ENCODE data around the gene CERK. TPM values are rescaled to one million over a fixed set of nuclear protein-coding genes. Genes with fewer than 3 reads are reported as not detected.

Gene CERK
- total and polyA plus RNA-seq, 2 of the 13 experiments (the other 11 are each of a cell fraction or from before 2014, with no cell fraction given): 40.3 to 41.9 TPM

DNA sequence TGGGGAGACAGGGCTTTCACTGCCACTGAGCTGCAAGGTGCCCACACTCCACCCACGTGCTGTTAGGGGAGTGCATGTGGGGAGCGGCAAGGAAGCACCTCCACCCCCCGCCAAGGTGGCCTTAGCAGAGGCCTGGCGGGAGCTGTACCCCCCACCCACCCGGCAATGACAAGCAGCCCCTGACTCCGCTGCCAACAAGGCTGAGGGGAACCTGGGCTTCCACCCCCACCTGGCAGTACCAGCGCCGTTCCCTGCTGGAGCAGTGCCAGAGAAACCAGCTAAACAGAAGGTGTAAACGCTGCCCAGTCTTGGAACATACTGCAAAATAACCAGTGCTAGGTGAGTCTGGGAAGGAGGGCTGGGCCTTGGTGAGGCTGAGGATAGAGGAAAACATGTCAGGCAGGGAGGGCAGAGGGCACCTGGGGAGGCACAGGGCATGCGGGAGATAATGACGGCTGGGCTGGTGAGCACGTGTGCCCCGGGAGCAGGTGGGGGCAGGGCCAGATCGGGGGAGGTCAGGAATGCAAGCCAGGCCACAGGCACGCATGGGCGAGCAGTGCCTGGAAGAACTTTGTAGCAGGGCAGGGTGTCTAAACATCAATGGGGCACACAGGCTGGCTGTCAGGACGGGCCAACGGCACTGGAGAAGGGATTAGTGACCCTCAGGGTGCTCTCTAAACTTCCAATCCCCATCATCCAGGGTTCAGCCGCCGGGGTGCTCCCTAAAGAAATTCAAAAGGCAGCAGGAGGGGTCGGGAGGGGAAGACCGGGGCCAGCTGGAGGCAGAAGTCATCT, 6.6 kb downstream of the CERK start (continued):
- TF ChIP-seq, protein P1, sequence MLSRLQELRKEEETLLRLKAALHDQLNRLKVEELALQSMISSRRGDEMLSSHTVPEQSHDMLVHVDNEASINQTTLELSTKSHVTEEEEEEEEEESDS (CRISPR knock-in tag; IDR thresholded peaks at IDR 0.05; ENCODE audit: borderline replicate concordance): no peak
- TF ChIP-seq ZNF619 (CRISPR knock-in tag; IDR thresholded peaks at IDR 0.05): peak; percentile 81; the same call in 1 of the 2 replicates
- TF ChIP-seq ZNF263 (CRISPR knock-in tag; IDR thresholded peaks at IDR 0.05): peak; percentile 98
- no peak for TF ChIP-seq NONO (IDR thresholded peaks at IDR 0.05)
- peak; percentile 91 for TF ChIP-seq NONO (CRISPR knock-in tag; conservative IDR thresholded peaks at IDR 0.05)
- TF ChIP-seq SMAD3 (CRISPR knock-in tag; IDR thresholded peaks at IDR 0.05): peak; percentile 54; the same call in 1 of the 2 replicates
- TF ChIP-seq, protein P2, sequence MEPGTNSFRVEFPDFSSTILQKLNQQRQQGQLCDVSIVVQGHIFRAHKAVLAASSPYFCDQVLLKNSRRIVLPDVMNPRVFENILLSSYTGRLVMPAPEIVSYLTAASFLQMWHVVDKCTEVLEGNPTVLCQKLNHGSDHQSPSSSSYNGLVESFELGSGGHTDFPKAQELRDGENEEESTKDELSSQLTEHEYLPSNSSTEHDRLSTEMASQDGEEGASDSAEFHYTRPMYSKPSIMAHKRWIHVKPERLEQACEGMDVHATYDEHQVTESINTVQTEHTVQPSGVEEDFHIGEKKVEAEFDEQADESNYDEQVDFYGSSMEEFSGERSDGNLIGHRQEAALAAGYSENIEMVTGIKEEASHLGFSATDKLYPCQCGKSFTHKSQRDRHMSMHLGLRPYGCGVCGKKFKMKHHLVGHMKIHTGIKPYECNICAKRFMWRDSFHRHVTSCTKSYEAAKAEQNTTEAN (CRISPR knock-in tag; conservative IDR thresholded peaks at IDR 0.05): no peak
- peak; percentile 84; the same call in 1 of the 2 replicates for TF ChIP-seq PRMT3 (CRISPR knock-in tag; IDR thresholded peaks at IDR 0.05; ENCODE audit: borderline replicate concordance, low read depth)
- TF ChIP-seq ZNF746 (CRISPR knock-in tag; IDR thresholded peaks at IDR 0.05): peak; percentile 97
- peak; percentile 91; the same call in 1 of the 2 replicates for TF ChIP-seq SPEN (CRISPR knock-in tag; IDR thresholded peaks at IDR 0.05; ENCODE audit: low read depth)
- no peak for TF ChIP-seq RBM39 (IDR thresholded peaks at IDR 0.05; ENCODE audit: low read depth, low read length, poor library complexity, severe bottlenecking)
- TF ChIP-seq ZNF556 (CRISPR knock-in tag; IDR thresholded peaks at IDR 0.05; ENCODE audit: borderline replicate concordance): peak; percentile 83
- TF ChIP-seq, protein P3, sequence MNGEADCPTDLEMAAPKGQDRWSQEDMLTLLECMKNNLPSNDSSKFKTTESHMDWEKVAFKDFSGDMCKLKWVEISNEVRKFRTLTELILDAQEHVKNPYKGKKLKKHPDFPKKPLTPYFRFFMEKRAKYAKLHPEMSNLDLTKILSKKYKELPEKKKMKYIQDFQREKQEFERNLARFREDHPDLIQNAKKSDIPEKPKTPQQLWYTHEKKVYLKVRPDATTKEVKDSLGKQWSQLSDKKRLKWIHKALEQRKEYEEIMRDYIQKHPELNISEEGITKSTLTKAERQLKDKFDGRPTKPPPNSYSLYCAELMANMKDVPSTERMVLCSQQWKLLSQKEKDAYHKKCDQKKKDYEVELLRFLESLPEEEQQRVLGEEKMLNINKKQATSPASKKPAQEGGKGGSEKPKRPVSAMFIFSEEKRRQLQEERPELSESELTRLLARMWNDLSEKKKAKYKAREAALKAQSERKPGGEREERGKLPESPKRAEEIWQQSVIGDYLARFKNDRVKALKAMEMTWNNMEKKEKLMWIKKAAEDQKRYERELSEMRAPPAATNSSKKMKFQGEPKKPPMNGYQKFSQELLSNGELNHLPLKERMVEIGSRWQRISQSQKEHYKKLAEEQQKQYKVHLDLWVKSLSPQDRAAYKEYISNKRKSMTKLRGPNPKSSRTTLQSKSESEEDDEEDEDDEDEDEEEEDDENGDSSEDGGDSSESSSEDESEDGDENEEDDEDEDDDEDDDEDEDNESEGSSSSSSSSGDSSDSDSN (CRISPR knock-in tag; IDR thresholded peaks at IDR 0.05): peak; percentile 85
- TF ChIP-seq, protein P4, sequence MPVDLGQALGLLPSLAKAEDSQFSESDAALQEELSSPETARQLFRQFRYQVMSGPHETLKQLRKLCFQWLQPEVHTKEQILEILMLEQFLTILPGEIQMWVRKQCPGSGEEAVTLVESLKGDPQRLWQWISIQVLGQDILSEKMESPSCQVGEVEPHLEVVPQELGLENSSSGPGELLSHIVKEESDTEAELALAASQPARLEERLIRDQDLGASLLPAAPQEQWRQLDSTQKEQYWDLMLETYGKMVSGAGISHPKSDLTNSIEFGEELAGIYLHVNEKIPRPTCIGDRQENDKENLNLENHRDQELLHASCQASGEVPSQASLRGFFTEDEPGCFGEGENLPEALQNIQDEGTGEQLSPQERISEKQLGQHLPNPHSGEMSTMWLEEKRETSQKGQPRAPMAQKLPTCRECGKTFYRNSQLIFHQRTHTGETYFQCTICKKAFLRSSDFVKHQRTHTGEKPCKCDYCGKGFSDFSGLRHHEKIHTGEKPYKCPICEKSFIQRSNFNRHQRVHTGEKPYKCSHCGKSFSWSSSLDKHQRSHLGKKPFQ (CRISPR knock-in tag; IDR thresholded peaks at IDR 0.05; ENCODE audit: insufficient replicate concordance): peak; percentile 74
- TF ChIP-seq, protein P5, sequence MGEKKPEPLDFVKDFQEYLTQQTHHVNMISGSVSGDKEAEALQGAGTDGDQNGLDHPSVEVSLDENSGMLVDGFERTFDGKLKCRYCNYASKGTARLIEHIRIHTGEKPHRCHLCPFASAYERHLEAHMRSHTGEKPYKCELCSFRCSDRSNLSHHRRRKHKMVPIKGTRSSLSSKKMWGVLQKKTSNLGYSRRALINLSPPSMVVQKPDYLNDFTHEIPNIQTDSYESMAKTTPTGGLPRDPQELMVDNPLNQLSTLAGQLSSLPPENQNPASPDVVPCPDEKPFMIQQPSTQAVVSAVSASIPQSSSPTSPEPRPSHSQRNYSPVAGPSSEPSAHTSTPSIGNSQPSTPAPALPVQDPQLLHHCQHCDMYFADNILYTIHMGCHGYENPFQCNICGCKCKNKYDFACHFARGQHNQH (CRISPR knock-in tag; IDR thresholded peaks at IDR 0.05): peak; percentile 67
- peak; percentile 90; the same call in 1 of the 2 replicates for TF ChIP-seq MIER3 (CRISPR knock-in tag; IDR thresholded peaks at IDR 0.05; ENCODE audit: borderline replicate concordance)
- TF ChIP-seq ZNF234 (CRISPR knock-in tag; conservative IDR thresholded peaks at IDR 0.05): 0 out of 2 replicates have a peak, but pooled peaks have one; percentile 15
- TF ChIP-seq ZNF792 (CRISPR knock-in tag; IDR thresholded peaks at IDR 0.05): peak; percentile 69; the same call in 1 of the 2 replicates
- peak; percentile 99 for TF ChIP-seq MTA1 (CRISPR knock-in tag; IDR thresholded peaks at IDR 0.05; ENCODE audit: borderline replicate concordance)

All from HepG2 (cell line).